SK-N-SH treated with all-trans-retinoic acid at 6 μM for 48 hours (cell line): ENCODE results near the gene YEATS2.

Source experiments
- RARB ChIP-seq: fragments of 250-450 bp; sonication (Bioruptor Pico); IDR thresholded peaks from 2 replicates; pipeline ENCODE4 v1.8.0; 2021; ENCODE audit warnings: mild to moderate bottlenecking, moderate library complexity
- TOX ChIP-seq: fragments of 250-450 bp; sonication (Bioruptor Pico); IDR thresholded peaks from 2 replicates; pipeline ENCODE4 v1.8.0; 2021; ENCODE audit warnings: mild to moderate bottlenecking, moderate library complexity, borderline replicate concordance

DNA sequence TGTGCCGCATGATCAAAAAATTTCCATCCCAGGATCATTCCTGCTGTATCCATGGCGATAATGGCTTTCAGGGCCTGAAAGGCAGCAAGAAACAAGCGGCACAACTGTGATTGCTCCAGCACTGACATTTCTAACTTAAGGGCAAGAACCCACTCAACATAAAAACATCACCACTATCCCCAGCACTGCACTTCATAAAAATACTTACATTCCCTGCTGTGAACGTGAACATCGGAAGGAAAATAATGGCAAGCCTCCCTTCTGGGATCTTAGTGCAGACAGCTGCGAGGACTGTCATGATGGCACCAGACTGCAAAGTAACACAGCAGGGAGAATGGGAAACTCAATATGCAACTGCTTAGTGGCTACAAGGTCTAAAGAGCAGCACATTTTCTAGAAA, 135.9 kb downstream of the YEATS2 start:
- no peak for TF ChIP-seq TOX (CRISPR knock-in tag)
- TF ChIP-seq RARB (CRISPR knock-in tag) = no peak
